Progenitor cell of endocrine pancreas (in vitro differentiated cells): Measurements from ENCODE around the gene EP400. TPM values are rescaled to one million over a fixed set of nuclear protein-coding genes. Genes with fewer than 3 reads are reported as not detected.

Experiments
- DNase-seq: peaks from one replicate; pipeline ENCODE4 v3.0.0; 2021; ENCODE audit warnings: low spot score; ENCODE audit not compliant: unreplicated experiment
- H3K27ac Mint-ChIP-seq: 2 replicates; pipeline ENCODE4 v1.8.0; 2021; ENCODE audit warnings: mild to moderate bottlenecking, moderate library complexity, mixed read lengths
- H3K27me3 Mint-ChIP-seq: 2 replicates; pipeline ENCODE4 v1.8.0; 2021; ENCODE audit warnings: mixed read lengths
- H3K36me3 Mint-ChIP-seq: 2 replicates; pipeline ENCODE4 v1.8.0; 2022; ENCODE audit warnings: mixed read lengths; ENCODE audit not compliant: insufficient read depth
- H3K4me1 Mint-ChIP-seq: 2 replicates; pipeline ENCODE4 v1.8.0; 2021; ENCODE audit warnings: low read depth, mixed read lengths
- H3K4me3 Mint-ChIP-seq: 2 replicates; pipeline ENCODE4 v1.8.0; 2021; ENCODE audit warnings: low read depth, mild to moderate bottlenecking, moderate library complexity, mixed read lengths
- H3K9me3 Mint-ChIP-seq: 2 replicates; pipeline ENCODE4 v1.8.0; 2021; ENCODE audit warnings: low read depth, mixed read lengths
- total RNA-seq: library from RNA; stranded (reverse); gene quantifications from 2 replicates; pipeline ENCODE4 v1.2.1, GENCODE V29; 2021
- TF ChIP-seq, protein P1 (sequence below): fragments of 200-600 bp; sonication (generic); IDR thresholded peaks from one replicate; pipeline ENCODE4 v1.5.0; 2021; ENCODE audit warnings: antibody characterized with exemption, mild to moderate bottlenecking; ENCODE audit not compliant: unreplicated experiment

Gene EP400
- total RNA-seq, 1 donor from 2014 or later = 66.6 TPM

DNA sequence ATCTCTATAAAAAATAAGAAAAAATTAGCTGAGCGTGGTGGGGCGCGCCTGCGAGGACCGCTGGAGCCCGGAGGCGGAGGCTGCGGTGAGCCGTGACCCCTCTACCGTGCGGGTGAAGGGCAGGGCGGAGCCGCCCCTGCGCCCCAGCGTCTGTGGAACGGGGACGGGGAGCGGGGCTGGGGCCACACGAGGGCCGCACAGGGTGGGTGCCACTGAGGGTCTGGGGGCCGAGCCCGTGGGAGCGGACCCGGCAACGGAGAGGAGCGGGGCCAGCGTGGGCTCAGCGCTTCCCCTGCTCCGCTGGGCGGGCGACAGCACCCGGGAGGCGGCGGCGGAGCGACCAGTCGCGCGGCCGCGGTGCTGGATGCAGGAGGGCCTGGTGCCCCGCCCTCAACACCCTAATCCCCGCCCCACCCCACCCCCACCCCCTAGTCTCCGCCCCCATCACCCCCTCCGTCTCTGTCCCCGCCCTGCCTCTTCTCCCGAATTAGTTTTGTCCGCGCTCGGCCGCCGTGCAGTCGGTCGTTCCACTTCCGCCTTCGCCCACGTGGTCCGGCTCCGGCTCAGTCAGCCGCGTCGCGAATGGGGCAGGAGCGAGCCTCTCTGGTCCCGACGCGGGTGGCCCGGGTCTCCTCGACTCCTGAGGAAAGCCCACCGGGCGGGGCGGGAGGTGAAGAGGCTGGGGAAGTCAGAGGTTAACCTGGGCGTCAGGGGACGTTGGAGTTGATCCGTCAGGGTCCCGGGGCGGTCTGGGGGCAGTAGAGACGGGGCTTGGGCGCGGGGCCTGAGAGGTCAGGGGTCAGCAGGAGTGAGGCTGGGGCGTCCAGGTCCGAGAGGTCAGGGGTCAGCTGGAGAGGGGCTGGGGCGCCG, 20.8 kb upstream of the EP400 start, which contains the start of gene PUS1:
TSS of gene PUS1 (plus strand) at position 566 of the 870 bp plus-strand sequence. CDS start 447 bp downstream, outside the sequence.
- H3K27me3 Mint-ChIP-seq = no peaks in the 10 kb centered on the region
- no peaks in the 10 kb centered on the region for H3K9me3 Mint-ChIP-seq
- TF ChIP-seq, protein P1, sequence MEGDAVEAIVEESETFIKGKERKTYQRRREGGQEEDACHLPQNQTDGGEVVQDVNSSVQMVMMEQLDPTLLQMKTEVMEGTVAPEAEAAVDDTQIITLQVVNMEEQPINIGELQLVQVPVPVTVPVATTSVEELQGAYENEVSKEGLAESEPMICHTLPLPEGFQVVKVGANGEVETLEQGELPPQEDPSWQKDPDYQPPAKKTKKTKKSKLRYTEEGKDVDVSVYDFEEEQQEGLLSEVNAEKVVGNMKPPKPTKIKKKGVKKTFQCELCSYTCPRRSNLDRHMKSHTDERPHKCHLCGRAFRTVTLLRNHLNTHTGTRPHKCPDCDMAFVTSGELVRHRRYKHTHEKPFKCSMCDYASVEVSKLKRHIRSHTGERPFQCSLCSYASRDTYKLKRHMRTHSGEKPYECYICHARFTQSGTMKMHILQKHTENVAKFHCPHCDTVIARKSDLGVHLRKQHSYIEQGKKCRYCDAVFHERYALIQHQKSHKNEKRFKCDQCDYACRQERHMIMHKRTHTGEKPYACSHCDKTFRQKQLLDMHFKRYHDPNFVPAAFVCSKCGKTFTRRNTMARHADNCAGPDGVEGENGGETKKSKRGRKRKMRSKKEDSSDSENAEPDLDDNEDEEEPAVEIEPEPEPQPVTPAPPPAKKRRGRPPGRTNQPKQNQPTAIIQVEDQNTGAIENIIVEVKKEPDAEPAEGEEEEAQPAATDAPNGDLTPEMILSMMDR = no peak
- peaks cover 14% of the 10 kb centered on the region for H3K36me3 Mint-ChIP-seq
- H3K27ac Mint-ChIP-seq = peak within 1 kb of the TSS; percentile 86
- peak within 1 kb of the TSS; percentile 91 for H3K4me3 Mint-ChIP-seq
- peak; percentile 83 for DNase-seq
- H3K4me1 Mint-ChIP-seq = peaks cover 3% of the 10 kb centered on the region

DNA sequence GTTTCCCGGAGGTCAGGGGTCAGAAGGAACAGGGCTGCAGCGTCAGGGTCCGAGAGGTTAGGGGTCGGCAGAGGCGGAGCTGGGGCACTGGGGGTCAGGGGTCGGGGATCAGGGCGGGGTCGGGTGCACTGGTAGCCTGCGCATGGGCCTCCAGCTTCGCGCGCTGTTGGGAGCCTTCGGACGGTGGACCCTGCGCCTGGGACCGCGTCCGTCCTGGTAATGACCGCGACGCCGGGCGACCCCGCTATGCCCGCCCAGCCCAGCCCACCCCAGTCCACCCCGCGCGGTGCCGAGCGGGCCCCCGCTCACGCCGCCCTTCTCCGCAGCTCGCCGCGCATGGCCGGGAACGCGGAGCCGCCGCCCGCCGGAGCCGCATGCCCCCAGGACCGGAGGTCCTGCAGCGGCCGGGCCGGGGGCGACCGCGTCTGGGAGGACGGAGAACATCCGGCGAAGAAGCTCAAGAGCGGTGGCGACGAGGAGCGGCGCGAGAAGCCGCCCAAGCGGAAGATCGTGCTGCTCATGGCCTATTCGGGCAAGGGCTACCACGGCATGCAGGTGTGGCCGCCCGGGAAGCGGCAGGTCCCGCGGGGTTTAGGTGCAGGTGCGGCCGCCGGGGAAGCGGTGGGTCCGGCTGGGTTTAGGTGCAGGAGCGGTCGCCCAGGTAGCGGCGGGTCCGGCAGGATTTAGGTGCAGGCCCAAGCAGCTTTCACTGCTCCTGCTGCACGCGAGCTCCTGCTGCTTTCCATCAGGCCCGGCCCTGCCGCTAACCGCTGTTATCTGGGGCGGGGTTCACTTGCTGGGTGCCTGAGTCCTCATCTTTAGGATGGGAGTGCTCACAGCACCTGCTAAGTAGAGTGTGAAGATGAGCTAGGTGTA, 19.9 kb upstream of the EP400 start:
- peaks cover 14% of the 10 kb centered on the region for H3K36me3 Mint-ChIP-seq
- peak overlapping the region; percentile 91 for H3K4me3 Mint-ChIP-seq
- H3K27me3 Mint-ChIP-seq = no peaks in the 10 kb centered on the region
- H3K27ac Mint-ChIP-seq = peak overlapping the region; percentile 78
- DNase-seq = no peak
- H3K4me1 Mint-ChIP-seq = peaks cover 3% of the 10 kb centered on the region
- H3K9me3 Mint-ChIP-seq = no peaks in the 10 kb centered on the region
- TF ChIP-seq, protein P1 = no peak

DNA sequence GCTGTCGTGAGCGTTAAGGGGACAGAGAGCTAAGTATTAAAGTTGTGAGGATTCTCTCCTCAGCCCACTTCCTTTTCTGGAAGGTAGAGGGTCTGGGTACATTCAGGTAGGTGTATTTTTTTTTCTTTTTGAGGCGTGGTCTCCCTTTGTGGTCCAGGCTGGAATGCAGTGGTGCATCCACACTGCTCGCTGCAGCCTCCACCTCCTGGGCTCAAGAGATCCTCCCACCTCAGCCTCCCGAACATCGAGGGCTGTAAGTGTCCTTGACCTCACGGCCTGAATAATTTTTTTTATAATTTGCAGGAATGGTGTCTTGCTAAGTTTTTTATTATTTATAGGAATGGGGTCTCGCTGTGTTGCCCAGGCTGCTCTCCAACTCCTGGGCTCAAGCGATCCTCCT, 19.2 kb upstream of the EP400 start:
- Mint-ChIP-seq H3K36me3 (peaks cover 15% of the 10 kb centered on the region), H3K9me3 (no peaks in the 10 kb centered on the region), H3K4me1 (peaks cover 3% of the 10 kb centered on the region), H3K27me3 (no peaks in the 10 kb centered on the region), H3K4me3 (peak overlapping the region; percentile 80), H3K27ac (no peak overlapping the region)
- TF ChIP-seq, protein P1 = no peak
- DNase-seq = no peak

DNA sequence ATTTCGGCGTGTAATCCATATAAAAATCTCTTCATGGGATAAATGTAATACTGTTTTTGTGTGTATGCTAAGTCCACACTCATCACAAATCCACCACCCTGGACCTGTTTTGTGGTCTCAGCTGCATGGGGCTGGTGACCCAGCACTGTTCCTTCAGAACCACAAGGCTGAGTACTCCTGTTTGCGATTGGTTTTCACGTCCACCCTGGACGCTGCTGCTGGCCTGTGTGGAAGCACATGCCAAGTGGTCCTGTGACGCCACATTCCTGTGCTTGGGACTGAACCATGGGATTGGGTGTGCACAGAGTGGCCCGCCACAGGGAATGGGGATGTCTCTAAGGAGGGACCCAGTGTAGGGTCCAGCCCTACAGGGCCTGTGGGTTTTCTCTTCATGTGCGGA, 16.4 kb upstream of the EP400 start:
- no peaks in the 10 kb centered on the region for H3K9me3 Mint-ChIP-seq
- TF ChIP-seq, protein P1 = no peak
- H3K4me3 Mint-ChIP-seq = no peak overlapping the region
- H3K27ac Mint-ChIP-seq = no peak overlapping the region
- DNase-seq = no peak
- H3K27me3 Mint-ChIP-seq = no peaks in the 10 kb centered on the region
- peaks cover 3% of the 10 kb centered on the region for H3K4me1 Mint-ChIP-seq
- peaks cover 20% of the 10 kb centered on the region for H3K36me3 Mint-ChIP-seq

DNA sequence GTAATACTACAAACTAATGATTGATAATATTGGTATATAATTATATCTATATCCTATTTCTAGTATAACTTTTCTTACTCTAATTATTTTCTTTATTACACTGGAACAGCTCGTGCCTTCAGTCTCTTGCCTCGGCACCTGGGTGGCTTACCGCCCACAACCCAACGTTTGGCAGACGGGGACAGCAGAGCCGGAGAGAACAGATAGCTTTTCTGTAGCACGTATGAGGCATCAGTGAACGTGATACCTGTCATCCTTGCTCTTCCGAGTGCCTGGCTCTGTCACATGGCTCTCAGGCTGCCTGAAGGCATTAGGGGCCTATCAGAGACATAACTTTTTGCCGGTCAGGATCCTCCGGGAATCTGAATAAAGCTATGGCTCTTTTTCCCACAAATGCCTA, 15.2 kb upstream of the EP400 start:
- Mint-ChIP-seq H3K9me3 (no peaks in the 10 kb centered on the region), H3K4me3 (no peak overlapping the region), H3K4me1 (peaks cover 3% of the 10 kb centered on the region), H3K27me3 (no peaks in the 10 kb centered on the region), H3K36me3 (peaks cover 22% of the 10 kb centered on the region), H3K27ac (no peak overlapping the region)
- no peak for DNase-seq
- TF ChIP-seq, protein P1 = no peak
